WI38 (cell line): ENCODE measurements around the gene MAP3K8.

Source experiments
- H3K4me3 ChIP-seq: 2 replicates; pipeline ENCODE4 v1.5.1; 2011; ENCODE audit warnings: low read depth, mild to moderate bottlenecking, control low read depth, low read length
- CTCF ChIP-seq: IDR thresholded peaks from 2 replicates; pipeline ENCODE4 v1.5.1; 2012; ENCODE audit warnings: low read depth, mild to moderate bottlenecking, control low read depth, low read length

Gene MAP3K8

DNA sequence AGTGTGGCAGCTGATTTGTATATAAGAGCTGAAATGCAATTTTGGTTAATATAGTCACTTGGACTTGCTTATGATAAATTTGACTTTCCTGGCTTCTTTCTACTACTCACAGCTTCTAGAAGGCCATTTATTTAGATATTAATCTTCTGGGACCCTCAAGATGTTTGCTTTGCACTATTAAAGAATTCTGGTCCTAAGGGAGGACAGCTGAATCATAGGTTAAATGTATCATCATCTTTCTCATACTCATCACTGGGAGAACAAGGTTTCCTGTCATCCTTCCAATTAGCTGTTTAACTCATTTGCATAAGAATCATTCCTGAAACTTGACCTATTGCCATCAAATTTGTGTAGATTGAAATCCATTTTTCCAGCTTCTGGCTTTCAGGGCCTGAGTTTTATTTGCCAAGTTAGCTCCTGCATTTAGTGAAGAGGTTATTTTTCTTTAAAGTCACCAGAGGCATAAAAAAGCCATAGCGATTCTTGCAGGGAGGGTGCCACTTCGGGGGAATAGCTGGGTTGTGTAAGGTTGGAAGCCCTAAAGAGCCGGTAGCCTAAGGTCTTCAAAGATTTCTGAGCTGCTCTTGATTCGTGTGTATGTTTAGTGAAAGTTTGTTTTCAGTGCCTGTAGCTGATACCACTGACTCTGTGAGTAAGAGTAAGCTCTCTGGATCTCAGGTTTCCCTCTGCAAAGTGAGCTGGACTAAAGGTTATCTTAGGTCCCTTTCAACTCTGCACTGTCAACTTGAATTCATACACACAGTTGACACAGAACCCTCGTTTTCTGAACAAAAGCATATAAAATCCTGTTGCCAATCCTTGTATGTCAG is 4.3 kb downstream of the MAP3K8 start:
- H3K4me3 ChIP-seq, result no peak overlapping the region

DNA sequence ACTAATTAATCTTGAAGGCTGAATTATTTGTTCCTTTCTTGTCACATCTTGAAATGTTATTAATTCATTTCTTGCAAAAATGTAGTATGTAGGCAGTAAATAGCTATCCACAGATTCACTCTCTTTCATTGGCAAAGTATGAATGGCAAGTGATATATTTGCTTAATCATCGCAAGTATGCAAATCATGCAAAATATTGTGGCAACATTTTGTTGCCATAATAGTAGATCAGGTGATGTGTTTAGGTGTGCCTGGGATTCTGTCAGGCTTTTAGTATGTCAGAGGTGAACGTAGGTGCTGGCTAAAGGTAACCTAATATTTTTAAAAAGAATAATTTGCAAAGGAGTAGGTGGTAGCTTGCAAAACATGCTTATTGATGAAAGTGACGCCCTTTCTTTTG is 5.9 kb downstream of the MAP3K8 start:
- TF ChIP-seq CTCF, result no peak
- no peak overlapping the region for H3K4me3 ChIP-seq

More for the DNA sequence above, 4.3 kb downstream of the MAP3K8 start:
- TF ChIP-seq CTCF, result no peak

- no peak overlapping the region for H3K4me3 ChIP-seq
Measured at GRCh38 chr10:30442019-30442606, 8.1 kb downstream of the MAP3K8 start.

DNA sequence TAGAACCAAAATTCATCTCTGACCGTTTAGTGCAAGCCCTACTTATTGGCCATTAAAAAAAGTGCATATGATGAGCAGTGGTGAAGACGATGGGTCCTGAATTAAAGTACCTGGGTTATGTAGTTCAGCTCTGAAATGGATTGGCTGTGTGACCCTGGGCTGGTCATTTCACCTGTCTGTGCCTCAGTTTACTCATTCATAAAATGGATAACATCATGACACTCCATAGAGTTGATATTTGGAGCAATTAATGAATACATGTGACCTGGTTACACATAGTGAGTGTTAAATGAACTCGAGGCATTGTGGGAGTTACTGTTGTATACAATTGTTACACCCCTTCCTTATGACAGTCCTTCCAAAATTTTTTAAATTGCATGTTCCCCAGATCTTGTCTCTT is 9.1 kb downstream of the MAP3K8 start:
- TF ChIP-seq CTCF, result no peak
- no peak overlapping the region for H3K4me3 ChIP-seq

More at GRCh38 chr10:30442019-30442606, 8.1 kb downstream of the MAP3K8 start:
- no peak for TF ChIP-seq CTCF

- TF ChIP-seq CTCF, result no peak
- H3K4me3 ChIP-seq, result no peak overlapping the region
Measured at GRCh38 chr10:30445711-30446110, 11.7 kb downstream of the MAP3K8 start.

DNA sequence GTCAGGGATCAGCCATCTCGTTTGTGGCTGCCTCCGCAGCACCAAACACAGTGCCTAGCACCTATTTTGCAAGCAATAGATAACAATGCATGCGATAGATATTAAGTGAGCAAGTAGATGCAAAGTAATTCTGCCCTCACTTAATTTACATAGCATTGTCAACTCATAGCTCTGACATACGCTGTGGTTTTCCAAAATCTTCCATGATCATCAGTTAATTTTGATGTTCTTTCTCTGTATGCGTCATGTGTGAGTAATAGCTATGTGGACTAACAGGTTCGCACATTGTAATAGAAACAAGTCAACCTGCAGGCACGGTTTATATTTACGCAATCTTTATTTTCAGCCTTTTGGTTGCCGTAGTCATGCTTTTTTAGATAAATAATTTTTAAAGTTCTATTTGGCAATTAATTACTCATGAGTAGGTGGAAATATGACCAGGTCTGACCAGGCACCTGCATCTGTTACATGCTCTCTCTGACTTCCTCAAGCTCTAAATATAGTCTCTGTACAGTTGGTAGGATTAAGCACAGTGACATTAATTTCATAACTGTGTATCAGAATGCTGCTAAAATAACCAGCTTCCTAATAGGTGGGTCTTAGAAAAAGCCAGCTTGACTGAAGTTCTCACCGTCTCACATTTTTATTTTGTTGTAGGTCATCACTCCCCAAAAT is 13.3 kb downstream of the MAP3K8 start:
- TF ChIP-seq CTCF, result no peak
- H3K4me3 ChIP-seq, result no peak overlapping the region

- H3K4me3 ChIP-seq, result no peak overlapping the region
- no peak for TF ChIP-seq CTCF
Measured at GRCh38 chr10:30448092-30448491, 14.1 kb downstream of the MAP3K8 start.
